ENCODE results near the gene SLC22A9.
"Not testable (repeated sequence)": the region's sequence is repeated elsewhere in the genome, so short reads cannot be mapped to it uniquely, and the experiment has no call there.

DNA sequence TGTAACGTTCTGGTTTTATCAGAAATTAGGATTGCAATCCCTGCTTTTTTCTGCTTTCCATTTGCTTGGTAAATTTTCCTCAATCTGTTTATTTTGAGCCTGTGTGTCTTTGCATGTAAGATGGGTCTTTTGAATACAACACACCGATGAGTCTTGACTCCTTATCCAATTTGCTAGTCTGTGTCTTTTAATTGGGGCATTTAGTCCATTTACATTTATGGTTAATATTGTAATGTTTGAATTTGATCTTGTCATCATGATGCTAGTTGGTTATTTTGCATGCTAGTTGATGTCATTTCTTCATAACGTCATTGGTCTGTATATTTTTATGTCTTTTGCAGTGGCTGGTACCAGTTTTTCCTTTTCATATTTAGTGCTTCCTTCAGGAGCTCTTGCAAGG is 34.5 kb upstream of the SLC22A9 start:
- TF ChIP-seq, protein P1, sequence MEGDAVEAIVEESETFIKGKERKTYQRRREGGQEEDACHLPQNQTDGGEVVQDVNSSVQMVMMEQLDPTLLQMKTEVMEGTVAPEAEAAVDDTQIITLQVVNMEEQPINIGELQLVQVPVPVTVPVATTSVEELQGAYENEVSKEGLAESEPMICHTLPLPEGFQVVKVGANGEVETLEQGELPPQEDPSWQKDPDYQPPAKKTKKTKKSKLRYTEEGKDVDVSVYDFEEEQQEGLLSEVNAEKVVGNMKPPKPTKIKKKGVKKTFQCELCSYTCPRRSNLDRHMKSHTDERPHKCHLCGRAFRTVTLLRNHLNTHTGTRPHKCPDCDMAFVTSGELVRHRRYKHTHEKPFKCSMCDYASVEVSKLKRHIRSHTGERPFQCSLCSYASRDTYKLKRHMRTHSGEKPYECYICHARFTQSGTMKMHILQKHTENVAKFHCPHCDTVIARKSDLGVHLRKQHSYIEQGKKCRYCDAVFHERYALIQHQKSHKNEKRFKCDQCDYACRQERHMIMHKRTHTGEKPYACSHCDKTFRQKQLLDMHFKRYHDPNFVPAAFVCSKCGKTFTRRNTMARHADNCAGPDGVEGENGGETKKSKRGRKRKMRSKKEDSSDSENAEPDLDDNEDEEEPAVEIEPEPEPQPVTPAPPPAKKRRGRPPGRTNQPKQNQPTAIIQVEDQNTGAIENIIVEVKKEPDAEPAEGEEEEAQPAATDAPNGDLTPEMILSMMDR (IDR thresholded peaks at IDR 0.05) = not testable (repeated sequence)
- TF ChIP-seq POLR2A (IDR thresholded peaks at IDR 0.05) = not testable (repeated sequence)
